Glutamatergic neuron (in vitro differentiated cells): Measurements from ENCODE around the gene SUN1. TPM values are rescaled to one million over a fixed set of nuclear protein-coding genes. Genes with fewer than 3 reads are reported as not detected.

Experiments
- DNase-seq: peaks from one replicate; pipeline ENCODE4 v3.0.0; 2022
- H3K27ac Mint-ChIP-seq: one replicate; pipeline ENCODE4 v1.8.0; 2020; ENCODE audit warnings: mild to moderate bottlenecking, mixed read lengths, inconsistent platforms; ENCODE audit not compliant: unreplicated experiment
- H3K27me3 Mint-ChIP-seq: one replicate; pipeline ENCODE4 v1.8.0; 2020; ENCODE audit warnings: mild to moderate bottlenecking, moderate library complexity, mixed read lengths, inconsistent platforms; ENCODE audit not compliant: unreplicated experiment
- H3K36me3 Mint-ChIP-seq: one replicate; pipeline ENCODE4 v1.8.0; 2020; ENCODE audit warnings: mild to moderate bottlenecking, mixed read lengths, inconsistent platforms; ENCODE audit not compliant: unreplicated experiment
- H3K4me1 Mint-ChIP-seq: one replicate; pipeline ENCODE4 v1.8.0; 2020; ENCODE audit warnings: mild to moderate bottlenecking, low read depth, mixed read lengths, inconsistent platforms; ENCODE audit not compliant: unreplicated experiment
- H3K4me3 Mint-ChIP-seq: one replicate; pipeline ENCODE4 v1.8.0; 2020; ENCODE audit warnings: mild to moderate bottlenecking, mixed read lengths, inconsistent platforms; ENCODE audit not compliant: unreplicated experiment
- H3K9me3 Mint-ChIP-seq: one replicate; pipeline ENCODE4 v1.8.0; 2020; ENCODE audit warnings: mild to moderate bottlenecking, moderate library complexity, mixed read lengths, inconsistent platforms; ENCODE audit not compliant: unreplicated experiment
- CTCF ChIP-seq: fragments of 200-600 bp; sonication (generic); IDR thresholded peaks from one replicate; pipeline ENCODE4 v1.5.0; 2021; ENCODE audit not compliant: partially characterized antibody, unreplicated experiment
- total RNA-seq: library from RNA; stranded (reverse); fragmentation: NEBNext Ultra II Directional; extraction: Animal tissue kit (Norgen Biotek cat#: 25700); gene quantifications from one replicate; pipeline ENCODE4 v1.2.1, GENCODE V29; 2021; ENCODE audit not compliant: unreplicated experiment

The SUN1 gene
- total RNA-seq, 1 donor from 2014 or later, result 879 TPM

- DNase-seq, result no peak
- Mint-ChIP-seq H3K4me3 (no peak overlapping the region), H3K9me3 (peaks cover 10% of the 10 kb centered on the region), H3K4me1 (no peaks in the 10 kb centered on the region), H3K36me3 (no peaks in the 10 kb centered on the region), H3K27ac (no peak overlapping the region), H3K27me3 (peaks cover 19% of the 10 kb centered on the region)
- TF ChIP-seq CTCF, result no peak
These were observed 65.6 kb downstream of the SUN1 start for GRCh38 chr7:897771-898376.

GRCh38 chr7:898460-898854 is 66.2 kb downstream of the SUN1 start:
- no peak for TF ChIP-seq CTCF
- H3K9me3 Mint-ChIP-seq, result peaks cover 9% of the 10 kb centered on the region
- H3K36me3 Mint-ChIP-seq, result no peaks in the 10 kb centered on the region
- no peak overlapping the region for H3K27ac Mint-ChIP-seq
- H3K4me1 Mint-ChIP-seq, result no peaks in the 10 kb centered on the region
- peaks cover 19% of the 10 kb centered on the region for H3K27me3 Mint-ChIP-seq
- no peak overlapping the region for H3K4me3 Mint-ChIP-seq
- no peak for DNase-seq

GRCh38 chr7:898855-899681 is 66.8 kb downstream of the SUN1 start:
- Mint-ChIP-seq H3K4me1 (no peaks in the 10 kb centered on the region), H3K27ac (no peak overlapping the region), H3K36me3 (no peaks in the 10 kb centered on the region), H3K4me3 (no peak overlapping the region), H3K9me3 (peaks cover 8% of the 10 kb centered on the region), H3K27me3 (peaks cover 19% of the 10 kb centered on the region)
- no peak for DNase-seq
- no peak for TF ChIP-seq CTCF

GRCh38 chr7:899806-900205 is 67.5 kb downstream of the SUN1 start:
- Mint-ChIP-seq H3K4me1 (no peaks in the 10 kb centered on the region), H3K27me3 (peaks cover 18% of the 10 kb centered on the region), H3K9me3 (peaks cover 8% of the 10 kb centered on the region), H3K36me3 (no peaks in the 10 kb centered on the region), H3K4me3 (no peak overlapping the region), H3K27ac (no peak overlapping the region)
- no peak for TF ChIP-seq CTCF
- no peak for DNase-seq
